H1 (cell line): ENCODE measurements around the gene GPRASP2. TPM values are rescaled to one million over a fixed set of nuclear protein-coding genes. Genes with fewer than 3 reads are reported as not detected.

ENCODE experiments used
- CTCF ChIA-PET: fragments of 300-600 bp; sonication (Branson Sonifier 250); formaldehyde crosslinking; loops from one replicate; lab custom pipeline; 2021; ENCODE audit not compliant: partially characterized antibody; lab: Charles Lee
- POLR2A ChIA-PET: fragments of 300-600 bp; sonication (Branson Sonifier 250); formaldehyde crosslinking; loops from one replicate; lab custom pipeline; 2021; ENCODE audit warnings: inconsistent platforms; ENCODE audit not compliant: partially characterized antibody; lab: Charles Lee
- DNase-seq, 2 experiments: peaks; one replicate each; pipeline versions ENCODE4 v3.0.0 to v3.0.0-alpha.2; 2010 to 2022; ENCODE audit warnings: low spot score in 2 of 2, low read depth in 1 of 2, mixed read lengths in 1 of 2
- FAIRE-seq: peaks from 2 replicates; lab custom pipeline; 2011; peaks lifted over from hg19 to GRCh38; lab: Jason Lieb, UNC
- H2AFZ ChIP-seq: 2 replicates; pipeline ENCODE4 v1.8.1; 2012; ENCODE audit warnings: low read length, inconsistent platforms
- H2AK5ac ChIP-seq: 2 replicates; pipeline ENCODE4 v1.6.1; 2013; ENCODE audit warnings: low read depth, low read length
- H2BK120ac ChIP-seq: replicated peaks from 2 replicates; pipeline ENCODE3; 2013; ENCODE audit warnings: low read depth, low read length, inconsistent platforms
- H2BK12ac ChIP-seq: 2 replicates; pipeline ENCODE4 v1.6.1; 2013; ENCODE audit warnings: low read depth, low read length
- H2BK15ac ChIP-seq: 2 replicates; pipeline ENCODE4 v1.6.1; 2013; ENCODE audit warnings: low read length
- H2BK20ac ChIP-seq: 2 replicates; pipeline ENCODE4 v1.6.1; 2013; ENCODE audit warnings: low read length
- H2BK5ac ChIP-seq: 2 replicates; pipeline ENCODE4 v1.6.1; 2013; ENCODE audit warnings: low read depth, low read length
- H3K14ac ChIP-seq: 2 replicates; pipeline ENCODE4 v1.6.1; 2013; ENCODE audit warnings: inconsistent platforms; ENCODE audit not compliant: insufficient read length
- H3K18ac ChIP-seq: 2 replicates; pipeline ENCODE4 v1.6.1; 2013; ENCODE audit warnings: low read length; ENCODE audit errors: extremely low read depth
- H3K23ac ChIP-seq: 2 replicates; pipeline ENCODE4 v1.6.1; 2013; ENCODE audit warnings: inconsistent platforms; ENCODE audit not compliant: insufficient read length
- H3K23me2 ChIP-seq: 2 replicates; pipeline ENCODE4 v1.6.1; 2013; ENCODE audit warnings: low read depth, low read length
- H3K27ac ChIP-seq: 2 replicates; pipeline ENCODE4 v1.6.1; 2011; ENCODE audit warnings: low read depth, low read length, inconsistent platforms
- H3K27me3 ChIP-seq, 4 experiments: replicated peaks in 1 of 4; 1 replicate in 1 of 4; 2 replicates in 3 of 4; pipeline versions ENCODE4 v1.6.1 to v1.8.1; 2011 to 2013; ENCODE audit warnings: low read length in 3 of 4, mild to moderate bottlenecking in 3 of 4, inconsistent platforms in 2 of 4, mixed read lengths in 2 of 4, moderate library complexity in 1 of 4; ENCODE audit not compliant: control insufficient read depth in 3 of 4, insufficient read depth in 3 of 4; ENCODE audit errors: extremely low read depth in 1 of 4
- H3K36me3 ChIP-seq, 4 experiments: 2 replicates each; pipeline versions ENCODE4 v1.6.1 to v1.8.1; 2011 to 2013; ENCODE audit warnings: mild to moderate bottlenecking in 4 of 4, low read length in 3 of 4, moderate library complexity in 2 of 4, control low read depth in 1 of 4, inconsistent platforms in 1 of 4; ENCODE audit not compliant: insufficient read depth in 4 of 4, control insufficient read depth in 2 of 4
- H3K4ac ChIP-seq: replicated peaks from 2 replicates; pipeline ENCODE3; 2013; ENCODE audit warnings: low read length, low read depth, mixed read lengths, inconsistent platforms; ENCODE audit not compliant: insufficient read length
- H3K4me1 ChIP-seq, 4 experiments: replicated peaks in 1 of 4; 1 replicate in 1 of 4; 2 replicates in 3 of 4; pipeline versions ENCODE4 v1.6.1 to v1.8.1; 2011 to 2013; ENCODE audit warnings: low read length in 3 of 4, inconsistent platforms in 2 of 4, mixed read lengths in 1 of 4; ENCODE audit not compliant: insufficient read depth in 4 of 4, control insufficient read depth in 3 of 4
- H3K4me2 ChIP-seq, 2 experiments: 2 replicates each; pipeline versions ENCODE4 v1.6.1 to v1.8.1; 2011 to 2013; ENCODE audit warnings: low read depth in 2 of 2, low read length in 2 of 2, control low read depth in 1 of 2, inconsistent platforms in 1 of 2, mild to moderate bottlenecking in 1 of 2; ENCODE audit not compliant: insufficient read depth in 1 of 2
- H3K4me3 ChIP-seq, 4 experiments: fragments of 200-600, 300-600 bp in 1 of 4; sonication (generic), shearing (Covaris generic), sonication (Bioruptor Twin) in 1 of 4; 2 replicates each; pipeline versions ENCODE4 v1.5.1 to v1.8.1; 2011 to 2016; ENCODE audit warnings: low read length in 4 of 4, low read depth in 3 of 4, control low read depth in 2 of 4, inconsistent platforms in 2 of 4, mild to moderate bottlenecking in 2 of 4, mixed read lengths in 1 of 4, moderate library complexity in 1 of 4; ENCODE audit not compliant: insufficient read depth in 2 of 4; ENCODE audit errors: extremely low read depth in 1 of 4
- H3K56ac ChIP-seq: replicated peaks from 2 replicates; pipeline ENCODE3; 2013; ENCODE audit warnings: low read depth, mild to moderate bottlenecking, mixed read lengths, low read length, inconsistent platforms; ENCODE audit not compliant: insufficient read length
- H3K79me1 ChIP-seq: 2 replicates; pipeline ENCODE4 v1.6.1; 2013; ENCODE audit warnings: low read depth, low read length, control low read depth
- H3K79me2 ChIP-seq, 2 experiments: 2 replicates each; pipeline versions ENCODE4 v1.6.1 to v1.8.1; 2012 to 2013; ENCODE audit warnings: low read length in 2 of 2, mild to moderate bottlenecking in 2 of 2, inconsistent platforms in 1 of 2; ENCODE audit not compliant: insufficient read depth in 2 of 2, control insufficient read depth in 1 of 2
- H3K9ac ChIP-seq, 4 experiments: replicated peaks in 1 of 4; 1 replicate in 1 of 4; 2 replicates in 3 of 4; pipeline versions ENCODE4 v1.6.1 to v1.8.1; 2011 to 2013; ENCODE audit warnings: low read depth in 3 of 4, low read length in 3 of 4, control low read depth in 2 of 4, mild to moderate bottlenecking in 2 of 4, moderate library complexity in 2 of 4, inconsistent platforms in 1 of 4; ENCODE audit errors: extremely low read depth in 1 of 4
- H3K9me3 ChIP-seq, 2 experiments: 2 replicates each; pipeline versions ENCODE4 v1.6.1 to v1.8.1; 2012 to 2013; ENCODE audit warnings: mild to moderate bottlenecking in 2 of 2, moderate library complexity in 2 of 2, control low read depth in 1 of 2, inconsistent platforms in 1 of 2, low read depth in 1 of 2, low read length in 1 of 2, mixed read lengths in 1 of 2; ENCODE audit not compliant: insufficient read depth in 2 of 2
- H4K20me1 ChIP-seq, 2 experiments: replicated peaks in 1 of 2; 2 replicates each; pipeline versions ENCODE3 to v1.8.1; 2011 to 2013; ENCODE audit warnings: inconsistent platforms in 2 of 2, low read length in 2 of 2, mild to moderate bottlenecking in 1 of 2; ENCODE audit not compliant: insufficient read depth in 2 of 2, control insufficient read depth in 1 of 2
- H4K5ac ChIP-seq: 2 replicates; pipeline ENCODE4 v1.6.1; 2013; ENCODE audit warnings: low read length, low read depth, mixed read lengths, inconsistent platforms; ENCODE audit not compliant: insufficient read length
- H4K8ac ChIP-seq: 2 replicates; pipeline ENCODE4 v1.8.0; 2013; ENCODE audit warnings: mild to moderate bottlenecking, moderate library complexity, low read length, inconsistent platforms; ENCODE audit not compliant: insufficient read depth; ENCODE audit errors: extremely low read depth
- H4K91ac ChIP-seq: replicated peaks from 2 replicates; pipeline ENCODE3; 2013; ENCODE audit warnings: low read length, mixed read lengths, inconsistent platforms; ENCODE audit not compliant: insufficient read length
- GABPA ChIP-seq: IDR thresholded peaks from 2 replicates; pipeline ENCODE4 v1.6.1; 2011; ENCODE audit warnings: mild to moderate bottlenecking, low read length, moderate library complexity, borderline replicate concordance; ENCODE audit not compliant: insufficient read depth
- KDM5A ChIP-seq: fragments of 200-600 bp; IDR thresholded peaks from 2 replicates; pipeline ENCODE4 v1.7.1; 2012; ENCODE audit warnings: mild to moderate bottlenecking, low read length, inconsistent platforms, mixed read lengths
- SAP30 ChIP-seq: fragments of 300-600 bp; sonication (generic); IDR thresholded peaks from 2 replicates; pipeline ENCODE4 v1.7.1; 2012; ENCODE audit warnings: low read length, moderate library complexity, mild to moderate bottlenecking, inconsistent platforms; ENCODE audit not compliant: insufficient read depth, insufficient replicate concordance
- WGBS, 2 experiments: shearing (Covaris generic) in 1 of 2; methylation state at CpG; one replicate each; pipeline versions ENCODE4 v1.1.6 to v1.1.7; 2013 to 2015; ENCODE audit warnings: low lambda C conversion rate in 2 of 2, mixed read lengths in 2 of 2, inconsistent platforms in 1 of 2, low coverage in 1 of 2, missing lambda C conversion rate in 1 of 2; ENCODE audit not compliant: insufficient replicate concordance in 2 of 2, insufficient coverage in 1 of 2, insufficient read length in 1 of 2; ENCODE audit errors: extremely low coverage in 1 of 2, missing lambda C conversion rate in 1 of 2; 5-methylcytosine and 5-hydroxymethylcytosine counted together
- polyA plus RNA-seq, 7 experiments: library from polyadenylated mRNA; depleted of rRNA in 3 of 7; stranded (reverse) in 5 of 7; unstranded in 2 of 7; fragments of >200 nt in 5 of 7; fragments of 200-250 nt in 2 of 7; gene quantifications; 1 replicate in 5 of 7; 2 replicates in 1 of 7; 4 replicates in 1 of 7; pipeline versions ENCODE4 v1.2.1 to v1.2.3, GENCODE V29; 2011 to 2013; ENCODE audit warnings: missing spikeins in 2 of 7, mixed read lengths in 2 of 7
- total RNA-seq: library from RNA; stranded (reverse); fragmentation: NEBNext Ultra II Directional; extraction: Animal tissue kit (Norgen Biotek cat#: 25700); gene quantifications from 2 replicates; pipeline ENCODE4 v1.2.1, GENCODE V29; 2021

Gene GPRASP2
- total and polyA plus RNA-seq, 2 of the 8 experiments (the other 6 are each of a cell fraction or from before 2014, with no cell fraction given), result 8.0 to 15.7 TPM

GRCh38 chrX:102672856-102673255, 39.4 kb upstream of the GPRASP2 start:
- Histone ChIP-seq H3K4me1 (peaks cover 0 to 2% (median 0%) of the 10 kb centered on the region in 4 experiments; a peak in 1 of 7 replicates), H3K14ac (no peak overlapping the region), H3K9ac (no peak overlapping the region), H2AK5ac (no peak overlapping the region), H3K79me2 (no peaks in the 10 kb centered on the region), H3K23ac (no peak overlapping the region), H4K8ac (no peak overlapping the region), H3K23me2 (no peaks in the 10 kb centered on the region), H3K4me3 (no peak overlapping the region), H4K5ac (no peak overlapping the region), H2BK5ac (no peak overlapping the region), H3K27me3 (no peaks in the 10 kb centered on the region), H3K4ac (no peak overlapping the region), H3K79me1 (no peaks in the 10 kb centered on the region), H4K20me1 (no peaks in the 10 kb centered on the region), H3K56ac (no peak overlapping the region), H2BK15ac (no peak overlapping the region), H2AFZ (no peak overlapping the region), H2BK20ac (no peak overlapping the region), H3K9me3 (no peaks in the 10 kb centered on the region), H3K36me3 (no peaks in the 10 kb centered on the region), H2BK120ac (no peak overlapping the region), H4K91ac (no peak overlapping the region), H3K18ac (no peak overlapping the region), H2BK12ac (no peak overlapping the region), H3K27ac (no peak overlapping the region), H3K4me2 (no peak overlapping the region)
- FAIRE-seq (no peak), DNase-seq (no peak)
- TF ChIP-seq KDM5A, result no peak
- no peak for TF ChIP-seq SAP30
- TF ChIP-seq GABPA, result no peak
- ChIA-PET POLR2A (interaction anchor here (0.6 kb wide), 1 partner anchor 164 kb away, joined by 4 read pairs; no protein-coding TSS in a partner anchor), CTCF (interaction anchor here (0.7 kb wide), 1 partner anchor 15 kb away, joined by 4 read pairs; no protein-coding TSS in a partner anchor)
- WGBS, 2 experiments, result 100% methylated on average over 1 of the region's 3 CpGs; no CpG with 5 or more reads in 1 of the 2 experiments
